Tongue (tissue), 2 donors: ENCODE results near the gene FAM118B. TPM values are rescaled to one million over a fixed set of nuclear protein-coding genes. Genes with fewer than 3 reads are reported as not detected.

Experiments
- DNase-seq: peaks from one replicate; pipeline ENCODE4 v3.0.0-alpha.2; 2015
- total RNA-seq: library from RNA; depleted of rRNA; stranded (reverse); fragments of >200 nt; gene quantifications from one replicate; pipeline ENCODE4 v1.2.3, GENCODE V29; 2014

The FAM118B gene
- total RNA-seq, 1 donor from 2014 or later: 17.1 TPM

GRCh38 chr11:126186708-126187529, 24.7 kb upstream of the FAM118B start:
- DNase-seq: no peak

DNA sequence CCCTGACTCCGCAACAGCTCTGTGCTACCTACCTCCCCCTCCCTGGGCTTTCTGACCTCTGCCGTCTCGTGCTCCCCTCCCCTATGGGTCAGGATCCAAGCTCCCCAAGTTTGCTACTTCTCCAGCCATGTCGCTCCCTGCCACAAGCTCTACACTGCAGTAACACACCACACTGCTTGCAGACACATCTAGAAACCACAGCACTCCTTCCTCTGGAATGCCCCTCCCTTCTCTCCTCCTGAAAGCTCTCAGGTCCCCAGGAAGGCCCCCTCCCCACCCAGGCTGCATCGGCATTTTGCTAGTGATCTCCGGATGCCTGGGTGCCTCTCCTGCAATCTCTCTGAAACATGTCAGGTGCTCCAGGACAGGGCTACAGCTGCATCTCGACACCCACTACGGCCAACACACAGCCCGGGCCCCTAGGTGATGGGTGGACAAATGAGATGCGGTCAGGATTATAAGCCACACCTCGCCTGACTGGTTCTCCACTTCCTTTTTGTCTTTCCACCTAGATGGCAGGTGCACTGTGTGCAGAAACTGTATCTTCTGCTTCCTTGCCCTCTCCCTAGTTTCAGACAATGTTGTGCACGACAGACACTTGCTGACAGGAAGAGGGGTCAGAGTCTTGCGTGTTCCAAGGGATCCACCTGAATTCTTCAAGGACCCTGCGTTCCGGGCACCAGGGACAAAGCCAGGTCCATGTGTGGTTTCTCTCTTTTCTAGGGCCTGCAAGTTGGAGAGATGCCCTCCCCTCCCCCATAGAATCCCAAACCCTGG, 23.1 kb upstream of the FAM118B start:
- DNase-seq: no peak

DNA sequence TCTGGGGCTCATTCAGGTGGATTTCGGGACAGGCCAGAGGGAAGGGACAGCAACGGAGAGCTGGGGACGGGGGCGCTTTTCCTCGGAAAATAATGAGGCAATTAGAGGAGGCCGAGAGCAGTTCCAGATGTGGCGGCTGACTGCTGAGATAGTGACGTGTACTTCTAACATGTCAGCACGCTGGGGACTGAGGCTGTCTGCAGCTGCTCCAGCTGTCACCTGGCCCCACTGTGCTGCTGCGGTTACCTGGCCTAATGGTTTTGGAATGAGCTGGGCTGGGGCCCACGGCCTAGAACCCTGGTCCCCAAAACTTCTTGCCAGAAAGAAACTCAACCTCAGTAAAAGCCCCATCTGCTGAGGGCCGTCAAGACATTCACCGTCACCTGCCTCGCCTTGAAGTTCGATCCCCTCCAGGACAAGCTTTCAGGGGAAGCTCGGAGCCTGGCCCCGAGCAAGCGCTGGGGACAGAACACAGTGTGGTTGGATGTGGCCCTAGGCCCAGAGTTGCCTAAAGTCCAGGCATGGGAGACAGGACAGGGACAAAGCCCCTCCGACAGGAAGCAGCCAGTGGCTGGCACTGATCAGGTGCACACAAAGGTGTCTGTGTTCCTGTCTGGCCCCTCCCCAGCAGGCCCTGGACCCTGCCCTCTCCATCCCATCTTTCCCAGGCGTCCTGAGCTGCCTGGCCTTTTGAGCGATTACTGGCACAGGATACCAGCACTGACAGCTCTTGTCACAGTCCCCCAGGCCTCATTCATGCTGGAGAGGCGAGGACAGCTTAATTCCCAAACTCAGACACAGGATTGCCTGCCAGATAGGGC, 22.3 kb upstream of the FAM118B start:
- DNase-seq: peak; percentile 70

DNA sequence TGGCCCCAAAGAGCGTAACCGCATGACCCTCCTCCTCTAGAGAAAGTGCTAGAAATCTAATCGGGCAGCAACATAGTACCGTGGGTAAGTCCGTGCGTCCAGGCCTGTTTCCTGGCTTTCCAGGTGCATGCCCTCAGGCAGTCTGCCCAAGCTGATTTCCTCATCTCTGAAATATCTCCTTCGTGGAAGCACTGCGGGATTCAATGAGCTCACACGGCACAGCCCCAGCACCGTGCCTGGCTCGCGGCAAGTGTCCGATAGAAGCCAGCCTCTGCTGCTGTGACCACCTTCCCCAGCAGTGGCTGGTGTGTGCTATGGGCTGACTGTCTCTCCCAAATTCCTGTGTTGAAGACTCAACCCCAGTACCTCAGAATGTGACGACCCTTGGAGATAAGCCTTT, 20.8 kb upstream of the FAM118B start:
- no peak for DNase-seq

GRCh38 chr11:126191379-126192073, 20.1 kb upstream of the FAM118B start:
- no peak for DNase-seq

DNA sequence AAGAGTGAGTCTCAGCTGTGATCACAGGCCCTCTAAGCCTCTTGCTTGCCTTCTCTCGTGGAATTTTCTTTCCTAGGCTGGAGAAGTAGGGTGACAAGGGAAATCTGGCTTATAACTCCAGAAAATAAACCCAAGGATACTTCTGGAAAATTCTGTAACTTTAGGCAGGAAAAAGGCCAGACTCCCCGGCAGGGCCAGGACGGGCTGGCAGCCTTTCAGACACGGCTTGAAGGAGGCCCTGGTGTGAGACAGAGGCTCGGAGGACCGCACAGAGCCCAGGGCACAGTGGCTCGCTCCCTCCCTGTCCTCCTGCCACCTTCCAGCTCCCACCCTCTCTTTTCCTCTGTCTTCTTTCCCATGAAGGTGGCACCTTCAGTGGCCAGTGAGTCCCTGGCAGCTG, 19.2 kb upstream of the FAM118B start:
- no peak for DNase-seq

GRCh38 chr11:126193038-126193478, 18.5 kb upstream of the FAM118B start:
- no peak for DNase-seq

GRCh38 chr11:126194121-126194543, 17.4 kb upstream of the FAM118B start:
- DNase-seq: peak; percentile 84

- DNase-seq: no peak
These were observed 16.5 kb upstream of the FAM118B start for GRCh38 chr11:126195119-126195518.

DNA sequence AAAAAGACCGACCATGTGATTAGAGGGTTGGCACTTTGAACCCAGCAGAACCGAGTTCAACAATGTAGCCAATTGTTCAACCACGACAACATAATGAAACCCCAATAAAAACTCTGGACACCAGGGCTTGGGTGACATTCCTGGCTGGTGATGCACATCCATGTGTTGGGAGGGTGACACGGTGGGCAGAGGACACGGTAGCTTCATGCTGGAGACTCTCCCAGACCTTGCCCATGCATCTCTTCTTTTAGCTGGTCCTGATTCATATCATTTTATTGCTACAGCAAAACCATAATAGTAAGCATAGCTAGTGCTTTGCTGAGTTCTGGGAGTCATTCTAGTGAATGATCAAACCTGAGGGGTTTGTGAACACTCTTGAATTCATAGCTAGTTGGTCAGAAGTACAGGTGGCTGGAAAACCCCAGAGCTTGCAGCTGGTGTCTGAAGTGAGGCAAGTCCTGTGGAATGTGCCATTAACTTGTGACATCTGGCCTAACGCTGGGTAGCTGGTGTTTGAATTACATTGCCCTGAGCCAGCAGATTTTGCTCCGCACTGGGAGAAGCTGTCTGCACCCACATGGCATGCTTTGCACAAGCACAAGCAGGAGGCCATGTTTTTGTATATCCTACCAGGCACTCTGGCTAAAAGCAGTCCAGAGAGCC, 14.2 kb upstream of the FAM118B start:
- DNase-seq: no peak

DNA sequence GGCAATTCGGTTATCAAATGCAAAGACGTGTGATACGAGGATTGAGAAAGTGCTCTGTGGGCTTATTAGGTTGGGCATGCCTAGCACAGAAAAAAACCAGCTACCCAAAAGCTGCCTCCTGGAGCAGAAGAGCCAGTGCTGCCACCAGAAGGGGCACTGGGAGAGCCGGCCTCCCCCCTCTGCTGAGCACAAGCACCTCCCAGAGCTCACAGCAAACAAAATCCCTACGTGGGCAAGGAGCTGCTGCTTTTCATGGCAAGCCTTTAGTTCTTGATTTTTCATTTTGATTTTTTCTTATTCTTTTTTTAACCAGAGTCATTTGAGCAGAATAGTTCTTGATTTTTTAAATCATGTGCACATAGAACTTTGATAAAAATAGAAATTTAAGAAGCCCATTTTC, 12.9 kb upstream of the FAM118B start:
- no peak for DNase-seq

DNA sequence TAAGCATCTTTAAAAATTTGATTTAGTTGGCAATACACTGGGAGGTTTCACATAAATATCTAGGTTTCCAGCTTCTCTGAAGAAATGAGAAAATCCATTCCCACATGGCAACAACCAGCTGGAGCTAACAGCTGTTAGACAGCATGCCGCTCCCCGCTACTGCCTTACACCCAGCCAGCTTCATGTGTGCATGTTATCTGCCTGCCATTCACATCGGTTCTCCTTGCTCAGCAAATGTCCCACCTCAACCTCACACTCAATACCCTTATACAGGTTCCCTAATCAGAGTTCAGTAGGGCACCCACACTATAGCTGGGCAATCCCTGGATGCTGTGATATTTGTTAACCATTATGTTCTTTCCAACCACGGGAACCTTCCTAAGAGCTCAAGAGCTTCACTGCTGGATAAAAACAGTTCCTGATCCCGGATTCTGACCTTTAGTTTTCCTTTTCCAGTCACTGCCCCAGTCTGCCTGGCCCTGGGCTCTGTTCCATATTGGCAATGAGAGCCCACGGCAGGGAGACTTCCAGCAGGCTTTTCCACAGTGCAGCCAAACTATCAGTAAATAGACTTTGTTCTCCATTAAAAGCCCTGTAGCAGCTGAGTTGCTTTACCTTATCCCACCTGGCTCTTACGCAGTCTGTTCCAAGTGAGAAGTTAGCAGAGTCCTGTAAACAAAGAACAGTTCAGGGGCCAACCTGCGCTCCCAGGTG, 8.8 kb upstream of the FAM118B start:
- DNase-seq: no peak

- no peak for DNase-seq
These were observed 6.2 kb upstream of the FAM118B start for GRCh38 chr11:126205359-126205758.

DNA sequence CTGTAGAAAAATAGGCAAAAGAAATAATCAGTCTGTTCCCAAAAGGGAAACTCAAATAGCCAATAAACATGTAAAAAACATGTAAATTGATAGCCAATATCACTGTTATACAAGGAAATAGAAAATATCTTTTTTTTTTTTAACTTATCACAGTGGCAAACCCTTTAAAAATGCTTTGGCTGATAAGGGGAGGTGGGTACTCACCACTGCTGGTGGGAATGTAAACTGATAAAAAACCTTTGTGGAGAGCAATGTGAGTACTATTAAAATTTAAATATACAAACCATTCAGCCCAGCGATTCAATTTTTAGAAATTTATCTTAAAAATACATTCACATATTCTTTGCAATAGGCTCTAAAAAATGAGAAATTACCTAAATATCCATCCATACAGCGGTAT, 3.7 kb upstream of the FAM118B start:
- DNase-seq: no peak

GRCh38 chr11:126210871-126211235, 729 bp upstream of the FAM118B start:
- DNase-seq: no peak

GRCh38 chr11:126212089-126212660, 593 bp downstream of the FAM118B start:
- DNase-seq: no peak

DNA sequence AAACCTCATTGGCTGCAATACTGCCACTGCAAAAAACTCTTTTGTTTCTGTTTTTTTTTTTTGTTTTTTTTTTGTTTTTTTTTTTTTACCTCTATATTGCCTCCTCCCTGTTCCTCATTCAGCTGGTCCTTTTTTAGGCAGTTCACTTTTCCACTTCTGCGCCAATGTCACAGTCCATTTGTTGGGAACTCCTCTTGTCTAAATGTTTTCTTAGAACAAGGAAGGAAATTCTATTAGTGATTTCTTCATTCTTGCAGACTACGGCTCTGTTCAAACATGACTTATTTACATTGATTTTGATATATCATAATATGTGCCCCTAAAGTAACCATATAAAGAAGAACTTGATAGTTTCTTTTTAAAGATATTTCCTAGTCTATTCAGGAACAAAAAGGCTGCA, 2.9 kb downstream of the FAM118B start:
- peak; percentile 17 for DNase-seq

DNA sequence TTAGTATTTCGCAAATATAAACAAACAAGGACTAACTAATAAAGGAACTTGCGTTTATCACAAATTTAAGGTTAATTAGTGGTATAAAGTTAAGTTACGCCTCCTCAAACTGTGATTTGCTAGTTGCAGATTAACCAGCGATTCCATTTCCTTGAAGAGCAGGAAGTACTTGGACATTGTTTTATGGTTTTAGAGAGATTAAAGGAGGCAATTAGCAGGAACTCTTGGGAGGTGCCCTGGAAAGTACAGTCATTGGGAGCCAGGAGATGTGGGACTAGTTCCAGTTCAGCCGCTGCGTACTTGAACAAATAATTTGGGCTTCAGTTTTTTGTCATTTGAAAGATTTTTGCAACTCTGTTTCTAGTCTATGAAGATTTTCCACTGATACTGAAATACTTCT, 3.3 kb downstream of the FAM118B start:
- DNase-seq: no peak

DNA sequence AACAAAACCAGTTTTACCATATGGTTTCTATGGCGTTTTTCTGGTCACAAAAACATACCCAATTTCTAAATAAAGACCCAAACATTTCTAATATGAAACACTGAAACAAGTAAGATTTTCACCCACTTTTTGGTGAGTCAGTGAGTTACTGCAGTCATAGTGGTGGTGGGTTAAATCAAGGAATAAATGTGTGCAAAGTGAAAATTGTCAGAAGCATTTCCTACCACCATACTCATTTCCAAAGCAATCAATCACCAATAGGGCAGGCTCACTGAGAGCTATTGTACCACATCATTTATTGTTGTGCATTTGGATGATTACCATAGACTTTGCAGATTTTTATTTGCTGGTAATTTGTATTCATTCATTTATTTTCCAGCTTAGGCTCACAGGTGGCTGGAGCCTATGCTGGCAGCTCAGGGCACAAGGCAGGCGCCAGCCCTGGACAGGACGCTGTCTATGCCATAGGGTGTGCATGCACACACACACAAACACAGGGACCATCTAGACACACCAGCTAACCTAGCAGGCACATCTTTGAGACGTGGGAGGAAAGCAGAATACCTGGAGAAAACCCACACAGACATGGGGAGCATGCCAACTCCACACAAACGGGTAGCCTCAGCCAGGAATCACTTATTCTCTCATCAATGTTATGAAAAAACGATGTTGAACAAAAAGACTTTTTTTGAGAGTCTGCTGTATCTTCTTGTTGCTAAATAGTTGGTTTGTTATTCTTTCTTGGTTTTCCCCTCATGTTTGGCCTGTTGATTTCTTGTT, 5.1 kb downstream of the FAM118B start:
- DNase-seq: no peak

- DNase-seq: no peak
These were observed 5.9 kb downstream of the FAM118B start for GRCh38 chr11:126217491-126217890.
